Bronchial epithelial cell (primary cell): Measurements from ENCODE around the gene FAM210A. TPM values are rescaled to one million over a fixed set of nuclear protein-coding genes. Genes with fewer than 3 reads are reported as not detected.

ENCODE experiments used
- DNase-seq: peaks from one replicate; pipeline ENCODE4 v3.0.0-alpha.2; 2010; ENCODE audit warnings: low read depth
- FAIRE-seq: peaks from 2 replicates; lab custom pipeline; 2011; peaks lifted over from hg19 to GRCh38; lab: Jason Lieb, UNC
- H3K27me3 ChIP-seq: 2 replicates; pipeline ENCODE4 v1.5.1; 2011; ENCODE audit warnings: low read length; ENCODE audit not compliant: control insufficient read depth, insufficient read depth
- H3K36me3 ChIP-seq: 2 replicates; pipeline ENCODE4 v1.5.1; 2011; ENCODE audit warnings: low read length; ENCODE audit not compliant: control insufficient read depth, insufficient read depth
- H3K4me3 ChIP-seq: 2 replicates; pipeline ENCODE4 v1.5.1; 2011; ENCODE audit warnings: mild to moderate bottlenecking, low read depth, low read length, control low read depth
- CTCF ChIP-seq: IDR thresholded peaks from 2 replicates; pipeline ENCODE4 v1.5.1; 2011; ENCODE audit warnings: mild to moderate bottlenecking, moderate library complexity, low read length, control low read depth, inconsistent platforms; ENCODE audit not compliant: insufficient read depth, severe bottlenecking
- total RNA-seq: library from RNA; depleted of rRNA; stranded (reverse); fragments of >200 nt; gene quantifications from 2 replicates; pipeline ENCODE4 v1.2.1, GENCODE V29; 2014

The FAM210A gene
- total RNA-seq, 1 donor from 2014 or later, result 49.8 TPM

GRCh38 chr18:13676471-13676870, 49.9 kb downstream of the FAM210A start:
- no peak for TF ChIP-seq CTCF
- no peak for FAIRE-seq

GRCh38 chr18:13672657-13673056, 53.7 kb downstream of the FAM210A start:
- DNase-seq (no peak), FAIRE-seq (no peak)
- no peak for TF ChIP-seq CTCF

More at GRCh38 chr18:13676471-13676870, 49.9 kb downstream of the FAM210A start:
- no peak overlapping the region for H3K4me3 ChIP-seq
- DNase-seq, result no peak
- H3K36me3 ChIP-seq, result peaks cover 2% of the 10 kb centered on the region
- H3K27me3 ChIP-seq, result no peaks in the 10 kb centered on the region

GRCh38 chr18:13661779-13662256, 64.5 kb downstream of the FAM210A start:
- H3K36me3 ChIP-seq, result no peaks in the 10 kb centered on the region
- H3K27me3 ChIP-seq, result no peaks in the 10 kb centered on the region
- no peak for DNase-seq
- no peak for FAIRE-seq
- no peak overlapping the region for H3K4me3 ChIP-seq
- no peak for TF ChIP-seq CTCF

More at GRCh38 chr18:13672657-13673056, 53.7 kb downstream of the FAM210A start:
- Histone ChIP-seq H3K27me3 (no peaks in the 10 kb centered on the region), H3K36me3 (peaks cover 1% of the 10 kb centered on the region), H3K4me3 (no peak overlapping the region)

GRCh38 chr18:13661051-13661778, 65.1 kb downstream of the FAM210A start:
- FAIRE-seq, result no peak
- no peaks in the 10 kb centered on the region for H3K36me3 ChIP-seq
- no peaks in the 10 kb centered on the region for H3K27me3 ChIP-seq
- no peak for TF ChIP-seq CTCF
- H3K4me3 ChIP-seq, result no peak overlapping the region
- DNase-seq, result no peak

- FAIRE-seq, result no peak
- H3K27me3 ChIP-seq, result no peaks in the 10 kb centered on the region
- TF ChIP-seq CTCF, result no peak
- no peaks in the 10 kb centered on the region for H3K36me3 ChIP-seq
- no peak for DNase-seq
- no peak overlapping the region for H3K4me3 ChIP-seq
Observed at GRCh38 chr18:13660510-13660909, 65.8 kb downstream of the FAM210A start.
